GM12878 (cell line): ENCODE measurements around the gene UNC119B. TPM values are rescaled to one million over a fixed set of nuclear protein-coding genes. Genes with fewer than 3 reads are reported as not detected.

Experiments used
- BRCA1 ChIP-seq: IDR thresholded peaks from 2 replicates; pipeline ENCODE4 v1.6.1; 2011; ENCODE audit warnings: low read depth, low read length, improper control_type of control experiment
- CHD1 ChIP-seq: IDR thresholded peaks from 2 replicates; pipeline ENCODE4 v1.6.1; 2012; ENCODE audit warnings: low read depth, low read length, improper control_type of control experiment
- DPF2 ChIP-seq: fragments of 450-650 bp; IDR thresholded peaks from 2 replicates; pipeline ENCODE4 v1.6.1; 2017; ENCODE audit warnings: mild to moderate bottlenecking
- IKZF2 ChIP-seq, 2 experiments: fragments of 450-650 bp; IDR thresholded peaks; 2 replicates each; pipeline ENCODE4 v1.6.1; 2017; ENCODE audit warnings: mild to moderate bottlenecking in 2 of 2, moderate library complexity in 2 of 2
- KAT2A ChIP-seq: conservative IDR thresholded peaks from 2 replicates; pipeline ENCODE4 v1.6.1; 2011; ENCODE audit warnings: low read depth, low read length; ENCODE audit not compliant: control insufficient read depth
- MAX ChIP-seq: IDR thresholded peaks from 2 replicates; pipeline ENCODE4 v1.6.1; 2012; ENCODE audit warnings: low read depth, low read length, improper control_type of control experiment
- MTA2 ChIP-seq: fragments of 450-650 bp; IDR thresholded peaks from 2 replicates; pipeline ENCODE4 v1.6.1; 2016; ENCODE audit warnings: low read depth, mild to moderate bottlenecking, moderate library complexity
- MYB ChIP-seq: fragments of 150-350 bp; IDR thresholded peaks from 2 replicates; pipeline ENCODE4 v1.6.1; 2014; ENCODE audit warnings: mild to moderate bottlenecking, low read depth, low read length, borderline replicate concordance
- RAD21 ChIP-seq: IDR thresholded peaks from 2 replicates; pipeline ENCODE4 v1.6.1; 2011; ENCODE audit warnings: mild to moderate bottlenecking, low read depth, low read length, moderate library complexity; ENCODE audit not compliant: insufficient read depth
- SIX5 ChIP-seq: IDR thresholded peaks from 2 replicates; pipeline ENCODE4 v1.6.1; 2011; ENCODE audit warnings: mild to moderate bottlenecking, low read depth, low read length, moderate library complexity; ENCODE audit not compliant: severe bottlenecking
- SMAD1 ChIP-seq: fragments of 450-650 bp; IDR thresholded peaks from 2 replicates; pipeline ENCODE4 v1.6.1; 2018; ENCODE audit warnings: mild to moderate bottlenecking, low read depth; ENCODE audit not compliant: partially characterized antibody
- YY1 ChIP-seq: IDR thresholded peaks from 2 replicates; pipeline ENCODE4 v1.6.1; 2011; ENCODE audit warnings: low read depth, mild to moderate bottlenecking, low read length
- ZNF592 ChIP-seq: fragments of 450-650 bp; IDR thresholded peaks from 2 replicates; pipeline ENCODE4 v1.6.1; 2017; ENCODE audit warnings: mild to moderate bottlenecking, moderate library complexity
- polyA plus RNA-seq, 11 experiments: library from polyadenylated mRNA; depleted of rRNA in 4 of 11; unstranded in 6 of 11; stranded (reverse) in 5 of 11; fragments of >200 nt; fragmentation: Nextera tagmentation in 4 of 11; fragmentation: Illumina TruSeq in 1 of 11; extraction: Ambion mirVana in 4 of 11; extraction: Trizol in 1 of 11; gene quantifications; 1 replicate in 1 of 11; 2 replicates in 10 of 11; pipeline versions ENCODE4 v1.2.1 to v1.2.3, GENCODE V29; 2011 to 2016; ENCODE audit warnings: inconsistent platforms in 2 of 11, missing spikeins in 2 of 11, low read depth in 1 of 11
- total RNA-seq, 4 experiments: library from RNA; depleted of rRNA in 3 of 4; stranded (reverse); fragments of >200 nt in 3 of 4; fragmentation: Illumina TruSeq in 1 of 4; extraction: Trizol in 1 of 4; gene quantifications; 2 replicates each; pipeline versions ENCODE4 v1.2.1 to v1.2.3, GENCODE V29; 2013 to 2021
- TF ChIP-seq, protein P1 (sequence below): fragments of 450-650 bp; IDR thresholded peaks from 2 replicates; pipeline ENCODE4 v1.6.1; 2017; ENCODE audit warnings: mild to moderate bottlenecking, low read depth, inconsistent platforms; ENCODE audit not compliant: poor library complexity, severe bottlenecking
- TF ChIP-seq, protein P2 (sequence below): IDR thresholded peaks from 2 replicates; pipeline ENCODE4 v1.6.1; 2012; ENCODE audit warnings: low read depth, low read length, improper control_type of control experiment
- TF ChIP-seq, protein P3 (sequence below): IDR thresholded peaks from 2 replicates; pipeline ENCODE4 v1.6.1; 2012; ENCODE audit warnings: mild to moderate bottlenecking, low read depth, low read length

Gene UNC119B
- total and polyA plus RNA-seq, 10 of the 15 experiments (the other 5 are each of a cell fraction or from before 2014, with no cell fraction given), result 4.3 to 31.5 (median 10.5) TPM

DNA sequence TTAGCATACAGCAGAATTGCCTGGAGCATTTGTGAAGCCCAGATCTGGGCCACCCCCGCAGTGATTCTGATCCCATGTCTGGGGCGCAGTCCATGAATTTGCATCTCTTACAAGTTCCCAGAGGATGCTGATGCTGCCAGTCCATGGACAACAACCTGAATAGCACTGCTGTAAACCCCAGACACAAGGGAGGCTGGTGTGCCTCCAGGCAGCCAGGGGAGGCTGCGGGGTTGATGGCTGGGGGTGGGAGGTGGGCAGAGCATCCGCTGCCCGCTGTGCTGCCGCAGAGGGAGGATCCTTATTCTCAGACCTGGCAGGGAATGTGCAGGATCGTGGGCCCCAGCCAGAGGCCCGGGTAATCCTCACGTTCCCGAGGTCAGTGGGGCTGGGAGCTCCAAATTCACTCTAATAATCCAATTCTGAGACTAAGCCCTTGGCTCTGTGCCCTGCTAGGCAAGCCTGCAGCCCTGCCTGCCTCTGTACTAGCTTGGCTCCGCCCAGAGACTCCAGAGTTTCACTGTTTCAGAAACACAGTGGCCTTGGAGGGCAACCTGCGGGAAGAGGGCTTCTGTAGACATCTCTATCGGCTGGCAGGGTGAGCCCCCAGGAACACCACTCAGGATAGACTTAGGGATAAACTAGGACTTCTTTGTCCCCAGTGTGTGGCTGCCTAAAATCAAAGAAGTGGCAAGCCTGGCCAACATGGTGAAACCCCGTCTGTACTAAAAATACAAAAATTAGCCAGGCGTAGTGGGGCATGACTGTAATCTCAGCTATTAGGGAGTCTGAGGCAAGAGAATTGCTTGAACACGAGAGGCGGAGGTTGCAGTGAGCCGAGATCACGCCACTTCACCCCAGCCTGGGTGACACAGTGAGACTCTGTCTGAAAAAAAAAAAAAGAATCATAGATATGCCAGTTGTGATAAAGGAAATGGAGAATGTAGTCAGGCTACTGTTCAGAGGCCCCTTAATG is 41.1 kb upstream of the UNC119B start (continued):
- no peak for TF ChIP-seq ZNF592
- TF ChIP-seq CHD1, result no peak
- TF ChIP-seq DPF2, result peak; percentile 45; the same call in 1 of the 2 replicates
- TF ChIP-seq SIX5, result no peak
- TF ChIP-seq, protein P1, sequence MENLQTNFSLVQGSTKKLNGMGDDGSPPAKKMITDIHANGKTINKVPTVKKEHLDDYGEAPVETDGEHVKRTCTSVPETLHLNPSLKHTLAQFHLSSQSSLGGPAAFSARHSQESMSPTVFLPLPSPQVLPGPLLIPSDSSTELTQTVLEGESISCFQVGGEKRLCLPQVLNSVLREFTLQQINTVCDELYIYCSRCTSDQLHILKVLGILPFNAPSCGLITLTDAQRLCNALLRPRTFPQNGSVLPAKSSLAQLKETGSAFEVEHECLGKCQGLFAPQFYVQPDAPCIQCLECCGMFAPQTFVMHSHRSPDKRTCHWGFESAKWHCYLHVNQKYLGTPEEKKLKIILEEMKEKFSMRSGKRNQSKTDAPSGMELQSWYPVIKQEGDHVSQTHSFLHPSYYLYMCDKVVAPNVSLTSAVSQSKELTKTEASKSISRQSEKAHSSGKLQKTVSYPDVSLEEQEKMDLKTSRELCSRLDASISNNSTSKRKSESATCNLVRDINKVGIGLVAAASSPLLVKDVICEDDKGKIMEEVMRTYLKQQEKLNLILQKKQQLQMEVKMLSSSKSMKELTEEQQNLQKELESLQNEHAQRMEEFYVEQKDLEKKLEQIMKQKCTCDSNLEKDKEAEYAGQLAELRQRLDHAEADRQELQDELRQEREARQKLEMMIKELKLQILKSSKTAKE, result peak; percentile 93
- no peak for TF ChIP-seq MAX
- TF ChIP-seq BRCA1, result no peak
- no peak for TF ChIP-seq SMAD1
- no peak for TF ChIP-seq KAT2A
- TF ChIP-seq YY1, result no peak
- TF ChIP-seq MYB, result no peak
- peak; percentile 87 for TF ChIP-seq MTA2
- no peak for TF ChIP-seq RAD21
- TF ChIP-seq, protein P2, sequence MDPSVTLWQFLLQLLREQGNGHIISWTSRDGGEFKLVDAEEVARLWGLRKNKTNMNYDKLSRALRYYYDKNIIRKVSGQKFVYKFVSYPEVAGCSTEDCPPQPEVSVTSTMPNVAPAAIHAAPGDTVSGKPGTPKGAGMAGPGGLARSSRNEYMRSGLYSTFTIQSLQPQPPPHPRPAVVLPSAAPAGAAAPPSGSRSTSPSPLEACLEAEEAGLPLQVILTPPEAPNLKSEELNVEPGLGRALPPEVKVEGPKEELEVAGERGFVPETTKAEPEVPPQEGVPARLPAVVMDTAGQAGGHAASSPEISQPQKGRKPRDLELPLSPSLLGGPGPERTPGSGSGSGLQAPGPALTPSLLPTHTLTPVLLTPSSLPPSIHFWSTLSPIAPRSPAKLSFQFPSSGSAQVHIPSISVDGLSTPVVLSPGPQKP, result no peak
- TF ChIP-seq IKZF2 (IDR thresholded peaks at IDR 0.05), result peak; percentile 79 to 85; a peak in 3 of 4 replicates
- TF ChIP-seq, protein P3, sequence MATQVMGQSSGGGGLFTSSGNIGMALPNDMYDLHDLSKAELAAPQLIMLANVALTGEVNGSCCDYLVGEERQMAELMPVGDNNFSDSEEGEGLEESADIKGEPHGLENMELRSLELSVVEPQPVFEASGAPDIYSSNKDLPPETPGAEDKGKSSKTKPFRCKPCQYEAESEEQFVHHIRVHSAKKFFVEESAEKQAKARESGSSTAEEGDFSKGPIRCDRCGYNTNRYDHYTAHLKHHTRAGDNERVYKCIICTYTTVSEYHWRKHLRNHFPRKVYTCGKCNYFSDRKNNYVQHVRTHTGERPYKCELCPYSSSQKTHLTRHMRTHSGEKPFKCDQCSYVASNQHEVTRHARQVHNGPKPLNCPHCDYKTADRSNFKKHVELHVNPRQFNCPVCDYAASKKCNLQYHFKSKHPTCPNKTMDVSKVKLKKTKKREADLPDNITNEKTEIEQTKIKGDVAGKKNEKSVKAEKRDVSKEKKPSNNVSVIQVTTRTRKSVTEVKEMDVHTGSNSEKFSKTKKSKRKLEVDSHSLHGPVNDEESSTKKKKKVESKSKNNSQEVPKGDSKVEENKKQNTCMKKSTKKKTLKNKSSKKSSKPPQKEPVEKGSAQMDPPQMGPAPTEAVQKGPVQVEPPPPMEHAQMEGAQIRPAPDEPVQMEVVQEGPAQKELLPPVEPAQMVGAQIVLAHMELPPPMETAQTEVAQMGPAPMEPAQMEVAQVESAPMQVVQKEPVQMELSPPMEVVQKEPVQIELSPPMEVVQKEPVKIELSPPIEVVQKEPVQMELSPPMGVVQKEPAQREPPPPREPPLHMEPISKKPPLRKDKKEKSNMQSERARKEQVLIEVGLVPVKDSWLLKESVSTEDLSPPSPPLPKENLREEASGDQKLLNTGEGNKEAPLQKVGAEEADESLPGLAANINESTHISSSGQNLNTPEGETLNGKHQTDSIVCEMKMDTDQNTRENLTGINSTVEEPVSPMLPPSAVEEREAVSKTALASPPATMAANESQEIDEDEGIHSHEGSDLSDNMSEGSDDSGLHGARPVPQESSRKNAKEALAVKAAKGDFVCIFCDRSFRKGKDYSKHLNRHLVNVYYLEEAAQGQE, result no peak
